HUES48 (cell line): ENCODE measurements around the gene GREB1.

Experiments
- H3K27ac ChIP-seq: one replicate; pipeline ENCODE4 v1.7.0; 2013; ENCODE audit warnings: low read depth, low read length, inconsistent platforms
- H3K27me3 ChIP-seq: 2 replicates; pipeline ENCODE4 v1.6.1; 2013; ENCODE audit warnings: mild to moderate bottlenecking, low read length; ENCODE audit not compliant: control insufficient read depth, insufficient read depth
- H3K36me3 ChIP-seq: 2 replicates; pipeline ENCODE4 v1.6.1; 2013; ENCODE audit warnings: low read length; ENCODE audit not compliant: control insufficient read depth, insufficient read depth
- H3K4me1 ChIP-seq: 2 replicates; pipeline ENCODE4 v1.6.1; 2013; ENCODE audit warnings: mild to moderate bottlenecking, low read length; ENCODE audit not compliant: control insufficient read depth, insufficient read depth
- H3K4me3 ChIP-seq: 2 replicates; pipeline ENCODE4 v1.5.1; 2013; ENCODE audit warnings: mild to moderate bottlenecking, low read depth, low read length
- H3K9ac ChIP-seq: 2 replicates; pipeline ENCODE4 v1.6.1; 2013; ENCODE audit warnings: mild to moderate bottlenecking, low read depth, low read length, moderate library complexity
- H3K9me3 ChIP-seq: 2 replicates; pipeline ENCODE4 v1.6.1; 2013; ENCODE audit warnings: low read length; ENCODE audit not compliant: control insufficient read depth, insufficient read depth

Gene GREB1

GRCh38 chr2:11649093-11649492 is 115.2 kb downstream of the GREB1 start:
- H3K27ac ChIP-seq: no peak overlapping the region
- H3K4me3 ChIP-seq: no peak overlapping the region
- no peaks in the 10 kb centered on the region; the same call in 1 of the 2 replicates for H3K27me3 ChIP-seq
- no peak overlapping the region for H3K9ac ChIP-seq
- H3K9me3 ChIP-seq: no peaks in the 10 kb centered on the region
- H3K4me1 ChIP-seq: no peaks in the 10 kb centered on the region
- no peaks in the 10 kb centered on the region for H3K36me3 ChIP-seq

DNA sequence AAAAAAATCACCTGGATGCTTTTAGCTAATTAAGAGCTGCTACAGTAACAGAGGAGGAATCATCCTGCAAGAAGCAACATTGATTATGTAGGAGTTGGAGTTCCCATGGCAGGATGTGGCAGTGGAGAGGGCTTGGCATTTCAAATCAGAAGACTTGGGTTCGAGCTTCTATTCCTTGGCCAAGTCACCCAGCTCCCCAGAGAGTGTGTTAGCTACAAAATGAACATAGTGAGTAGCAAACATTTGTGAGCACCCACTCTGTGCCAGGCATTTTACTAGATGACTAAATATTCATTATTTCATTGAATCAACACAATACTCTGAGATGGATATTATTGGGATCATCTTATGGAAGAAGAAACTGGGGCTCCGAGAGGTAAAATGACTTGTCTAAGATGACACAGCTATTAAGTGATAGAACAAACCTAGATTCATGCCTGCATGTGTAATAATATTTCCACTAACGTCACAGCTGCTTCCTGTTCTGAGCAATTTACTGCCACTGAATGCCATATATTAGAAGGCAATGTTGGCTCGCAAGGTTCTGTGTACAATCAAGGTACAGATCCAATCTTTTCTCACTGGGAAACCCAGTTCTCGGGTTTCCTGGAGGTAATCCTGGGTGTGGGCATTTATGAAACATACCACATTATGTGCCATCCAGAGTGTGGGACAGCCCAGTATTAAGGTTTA is 118.2 kb downstream of the GREB1 start:
- Histone ChIP-seq H3K4me1 (no peaks in the 10 kb centered on the region), H3K27ac (no peak overlapping the region), H3K9me3 (no peaks in the 10 kb centered on the region), H3K9ac (no peak overlapping the region), H3K4me3 (no peak overlapping the region), H3K36me3 (no peaks in the 10 kb centered on the region), H3K27me3 (no peaks in the 10 kb centered on the region; the same call in 1 of the 2 replicates)

DNA sequence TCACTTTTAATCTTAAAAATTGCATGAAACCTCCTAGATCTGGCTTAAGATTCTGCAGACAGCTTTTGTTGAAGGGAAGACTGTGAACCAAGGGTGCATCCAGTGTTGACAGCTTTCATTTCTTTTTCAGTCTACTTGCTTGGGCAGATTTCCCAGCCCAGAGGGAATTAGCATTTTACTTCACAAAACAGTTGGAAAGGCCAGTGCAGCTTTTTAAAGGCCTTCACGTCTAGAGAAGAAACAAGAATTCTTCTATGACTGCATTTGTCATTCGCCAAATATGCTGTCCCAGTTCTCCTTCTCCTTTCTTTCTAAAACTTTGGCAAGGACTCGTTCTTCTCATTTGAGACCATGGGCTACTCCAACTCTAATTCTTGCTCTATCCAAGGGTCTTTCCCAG is 118.7 kb downstream of the GREB1 start:
- no peaks in the 10 kb centered on the region for H3K4me1 ChIP-seq
- H3K36me3 ChIP-seq: no peaks in the 10 kb centered on the region
- H3K9ac ChIP-seq: no peak overlapping the region
- H3K27me3 ChIP-seq: no peaks in the 10 kb centered on the region; the same call in 1 of the 2 replicates
- no peaks in the 10 kb centered on the region for H3K9me3 ChIP-seq
- H3K4me3 ChIP-seq: no peak overlapping the region
- H3K27ac ChIP-seq: no peak overlapping the region

DNA sequence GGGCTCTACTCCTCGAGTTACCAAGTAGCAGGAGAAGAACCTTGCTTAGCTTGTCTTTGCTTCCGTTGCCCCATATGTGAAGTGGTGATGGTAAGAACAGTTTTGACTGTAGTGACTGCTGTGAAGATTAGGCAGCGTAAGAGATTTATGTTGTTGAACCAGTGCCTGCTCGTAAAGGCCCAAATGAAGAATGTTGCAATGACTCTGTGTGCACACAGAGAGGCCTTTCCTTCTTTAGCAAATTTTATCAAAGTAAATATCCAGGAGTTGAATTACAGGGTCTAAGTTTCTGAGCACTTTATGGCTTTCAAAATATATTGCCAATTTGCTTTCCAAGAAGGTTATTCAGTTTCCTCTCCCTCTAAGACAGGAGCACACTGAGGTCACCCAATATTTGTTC is 121.7 kb downstream of the GREB1 start:
- Histone ChIP-seq H3K9me3 (no peaks in the 10 kb centered on the region), H3K27me3 (no peaks in the 10 kb centered on the region; the same call in 1 of the 2 replicates), H3K4me3 (no peak overlapping the region), H3K9ac (no peak overlapping the region), H3K4me1 (no peaks in the 10 kb centered on the region), H3K27ac (no peak overlapping the region), H3K36me3 (no peaks in the 10 kb centered on the region)

GRCh38 chr2:11656252-11656651 is 122.4 kb downstream of the GREB1 start:
- Histone ChIP-seq H3K27ac (no peak overlapping the region), H3K9ac (no peak overlapping the region), H3K4me3 (no peak overlapping the region), H3K36me3 (no peaks in the 10 kb centered on the region), H3K4me1 (no peaks in the 10 kb centered on the region), H3K27me3 (no peaks in the 10 kb centered on the region; the same call in 1 of the 2 replicates), H3K9me3 (no peaks in the 10 kb centered on the region)

- H3K9me3 ChIP-seq: no peaks in the 10 kb centered on the region
- H3K4me3 ChIP-seq: no peak overlapping the region
- H3K27ac ChIP-seq: no peak overlapping the region
- H3K4me1 ChIP-seq: no peaks in the 10 kb centered on the region
- no peaks in the 10 kb centered on the region for H3K36me3 ChIP-seq
- no peak overlapping the region for H3K9ac ChIP-seq
- no peaks in the 10 kb centered on the region; the same call in 1 of the 2 replicates for H3K27me3 ChIP-seq
Observed at GRCh38 chr2:11656671-11657101, 122.8 kb downstream of the GREB1 start.

GRCh38 chr2:11657195-11657594 is 123.3 kb downstream of the GREB1 start:
- Histone ChIP-seq H3K9ac (no peak overlapping the region), H3K27me3 (no peaks in the 10 kb centered on the region), H3K4me1 (no peaks in the 10 kb centered on the region), H3K4me3 (no peak overlapping the region), H3K9me3 (no peaks in the 10 kb centered on the region), H3K36me3 (no peaks in the 10 kb centered on the region), H3K27ac (no peak overlapping the region)

- Histone ChIP-seq H3K27me3 (no peaks in the 10 kb centered on the region), H3K36me3 (no peaks in the 10 kb centered on the region), H3K9ac (no peak overlapping the region), H3K9me3 (no peaks in the 10 kb centered on the region), H3K4me3 (no peak overlapping the region), H3K27ac (no peak overlapping the region), H3K4me1 (no peaks in the 10 kb centered on the region)
Observed at GRCh38 chr2:11657646-11658045, 123.8 kb downstream of the GREB1 start.

DNA sequence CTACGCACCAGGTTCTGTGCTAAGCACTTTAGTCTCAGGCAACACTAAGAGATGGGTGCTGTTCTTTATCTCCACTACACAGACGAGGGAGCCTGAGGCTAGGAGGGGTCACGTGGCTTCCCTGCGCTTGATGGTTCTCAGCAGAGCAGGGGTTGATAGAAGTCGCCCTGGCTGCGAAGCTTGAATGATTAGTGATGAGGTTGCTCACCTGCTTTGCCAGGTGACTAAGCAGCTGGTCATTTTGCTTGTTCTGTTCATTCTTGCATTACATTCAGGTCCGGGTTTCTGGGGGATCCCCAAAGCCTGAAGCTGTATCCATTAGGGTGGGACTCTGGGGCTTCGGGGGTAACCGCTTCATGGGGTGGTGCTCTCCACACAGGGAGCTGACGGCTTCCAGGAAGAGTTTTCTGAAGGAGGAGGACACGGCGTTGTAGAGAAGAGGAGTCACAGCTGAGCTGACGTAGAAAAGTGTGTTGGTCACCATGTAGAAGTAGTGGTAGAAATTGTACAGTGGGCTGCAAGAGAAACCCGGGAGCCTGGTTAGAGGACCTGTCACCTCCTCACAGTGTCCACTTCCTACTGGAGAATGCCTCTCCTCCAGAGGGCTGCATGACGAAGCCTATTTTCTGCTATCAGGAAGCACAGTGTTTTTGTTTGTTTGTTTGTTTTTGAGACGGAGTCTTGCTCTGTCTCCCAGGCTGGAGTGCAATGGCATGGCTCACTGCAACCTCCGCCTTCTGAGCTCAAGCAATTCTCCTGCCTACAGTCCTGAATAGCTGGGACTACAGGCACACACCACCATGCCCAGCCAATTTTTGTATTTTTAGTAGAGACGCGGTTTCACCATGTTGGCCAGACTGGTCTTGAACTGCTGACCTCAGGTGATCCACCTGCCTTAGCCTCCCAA is 124.6 kb downstream of the GREB1 start:
- H3K4me3 ChIP-seq: no peak overlapping the region
- H3K9me3 ChIP-seq: no peaks in the 10 kb centered on the region
- no peak overlapping the region for H3K27ac ChIP-seq
- H3K36me3 ChIP-seq: no peaks in the 10 kb centered on the region
- no peaks in the 10 kb centered on the region for H3K27me3 ChIP-seq
- no peak overlapping the region for H3K9ac ChIP-seq
- no peaks in the 10 kb centered on the region for H3K4me1 ChIP-seq

DNA sequence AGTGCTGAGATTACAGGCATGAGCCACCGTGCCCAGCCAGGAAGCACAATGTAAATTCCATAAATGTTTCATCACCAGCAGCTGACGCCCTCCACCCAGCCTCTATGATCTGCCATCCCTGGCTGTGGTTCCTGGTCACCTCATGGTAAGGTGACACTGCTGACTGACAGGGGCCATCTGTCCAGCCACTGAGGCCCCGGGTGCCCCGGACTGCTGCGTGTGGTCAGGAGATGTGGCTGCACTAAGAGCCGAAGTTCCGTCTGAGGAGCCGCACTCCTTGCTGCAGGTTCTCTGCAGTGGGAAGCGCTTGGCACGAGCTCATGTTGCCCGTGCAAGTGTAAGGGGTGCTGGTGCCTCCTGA is 125.2 kb downstream of the GREB1 start:
- Histone ChIP-seq H3K9ac (no peak overlapping the region), H3K9me3 (no peaks in the 10 kb centered on the region), H3K36me3 (no peaks in the 10 kb centered on the region), H3K27me3 (no peaks in the 10 kb centered on the region), H3K27ac (no peak overlapping the region), H3K4me3 (no peak overlapping the region), H3K4me1 (no peaks in the 10 kb centered on the region)

DNA sequence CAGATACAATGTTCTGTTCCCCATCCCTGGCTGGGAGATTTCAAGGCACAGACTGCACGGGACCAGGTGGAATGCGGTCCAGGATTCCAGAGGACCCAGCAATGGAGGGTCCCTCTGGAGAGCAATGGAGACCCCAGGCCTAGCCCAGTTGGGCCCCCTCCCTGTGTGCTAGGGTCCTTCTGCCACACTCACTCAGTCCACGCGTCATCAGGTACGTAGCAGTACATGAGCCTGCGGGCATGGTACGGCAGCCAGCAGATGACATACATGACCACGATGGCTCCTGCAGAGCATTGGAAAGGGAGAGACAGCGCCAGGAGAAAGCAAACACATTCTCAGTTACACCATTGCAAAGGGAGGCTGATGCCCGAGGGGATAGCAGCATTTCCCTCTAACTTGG is 126.0 kb downstream of the GREB1 start:
- H3K9me3 ChIP-seq: no peaks in the 10 kb centered on the region
- H3K27me3 ChIP-seq: no peaks in the 10 kb centered on the region
- no peak overlapping the region for H3K9ac ChIP-seq
- H3K4me1 ChIP-seq: no peaks in the 10 kb centered on the region
- no peak overlapping the region for H3K4me3 ChIP-seq
- H3K36me3 ChIP-seq: no peaks in the 10 kb centered on the region
- no peak overlapping the region for H3K27ac ChIP-seq
